Stimulated activated CD4-positive, alpha-beta T cell treated with anti-CD3 and anti-CD28 coated beads, Interleukin-12 subunit alpha, Interleukin-12 subunit beta, amount 100 ng/mL, for 4 hours (primary cell): ENCODE data around the gene KLF3.
"Not testable (repeated sequence)": the region's sequence is repeated elsewhere in the genome, so short reads cannot be mapped to it uniquely, and the experiment has no call there.

Source experiments
- DNase-seq: peaks from one replicate; pipeline ENCODE4 v3.0.0-alpha.2; 2020

The KLF3 gene

GRCh38 chr4:38663801-38664705, at the start of gene KLF3:
TSS of gene KLF3 (plus strand) at chr4:38664199. CDS start at chr4:38680626, 16,427 bp downstream.
- peak; percentile 84 for DNase-seq

- DNase-seq: no peak
These were observed 49.8 kb upstream of the KLF3 start for GRCh38 chr4:38614231-38614630.

GRCh38 chr4:38615847-38616246, 48.2 kb upstream of the KLF3 start:
- DNase-seq: no peak

GRCh38 chr4:38618505-38618904, 45.5 kb upstream of the KLF3 start:
- no peak for DNase-seq

- no peak for DNase-seq
These were observed 44.7 kb upstream of the KLF3 start for GRCh38 chr4:38619316-38619715.

- no peak for DNase-seq
These were observed 43.9 kb upstream of the KLF3 start for GRCh38 chr4:38620065-38620464.

- DNase-seq: no peak
These were observed 43.4 kb upstream of the KLF3 start for GRCh38 chr4:38620527-38621027.

- DNase-seq: no peak
These were observed 42.8 kb upstream of the KLF3 start for GRCh38 chr4:38621028-38621684.

- DNase-seq: no peak
These were observed 42.2 kb upstream of the KLF3 start for GRCh38 chr4:38621831-38622230.

- not testable (repeated sequence) for DNase-seq
These were observed 41.7 kb upstream of the KLF3 start for GRCh38 chr4:38622340-38622739.

GRCh38 chr4:38623260-38623659, 40.7 kb upstream of the KLF3 start:
- no peak for DNase-seq

GRCh38 chr4:38624311-38624710, 39.7 kb upstream of the KLF3 start:
- DNase-seq: no peak

GRCh38 chr4:38625508-38625907, 38.5 kb upstream of the KLF3 start:
- DNase-seq: no peak

GRCh38 chr4:38626901-38627444, 37.0 kb upstream of the KLF3 start:
- DNase-seq: not testable (repeated sequence)

- no peak for DNase-seq
These were observed 33.5 kb upstream of the KLF3 start for GRCh38 chr4:38630519-38630918.

GRCh38 chr4:38634047-38634759, 29.8 kb upstream of the KLF3 start:
- no peak for DNase-seq

- DNase-seq: no peak
These were observed 24.8 kb upstream of the KLF3 start for GRCh38 chr4:38639242-38639641.

GRCh38 chr4:38641811-38642210, 22.2 kb upstream of the KLF3 start:
- DNase-seq: no peak

GRCh38 chr4:38644201-38644600, 19.8 kb upstream of the KLF3 start:
- no peak for DNase-seq

- no peak for DNase-seq
These were observed 16.7 kb upstream of the KLF3 start for GRCh38 chr4:38647101-38647819.

GRCh38 chr4:38650133-38650532, 13.9 kb upstream of the KLF3 start:
- DNase-seq: no peak

GRCh38 chr4:38654273-38654672, 9.7 kb upstream of the KLF3 start:
- DNase-seq: no peak
